CD4-positive, alpha-beta T cell treated with Interleukin-12 subunit alpha and Interleukin-12 subunit beta, for 1 hour (primary cell): Measurements from ENCODE around the gene C2CD4D.
"Not testable (repeated sequence)": the region's sequence is repeated elsewhere in the genome, so short reads cannot be mapped to it uniquely, and the experiment has no call there.

Source experiments
- DNase-seq: peaks from one replicate; pipeline ENCODE4 v3.0.0-alpha.2; 2020

C2CD4D gene

DNA sequence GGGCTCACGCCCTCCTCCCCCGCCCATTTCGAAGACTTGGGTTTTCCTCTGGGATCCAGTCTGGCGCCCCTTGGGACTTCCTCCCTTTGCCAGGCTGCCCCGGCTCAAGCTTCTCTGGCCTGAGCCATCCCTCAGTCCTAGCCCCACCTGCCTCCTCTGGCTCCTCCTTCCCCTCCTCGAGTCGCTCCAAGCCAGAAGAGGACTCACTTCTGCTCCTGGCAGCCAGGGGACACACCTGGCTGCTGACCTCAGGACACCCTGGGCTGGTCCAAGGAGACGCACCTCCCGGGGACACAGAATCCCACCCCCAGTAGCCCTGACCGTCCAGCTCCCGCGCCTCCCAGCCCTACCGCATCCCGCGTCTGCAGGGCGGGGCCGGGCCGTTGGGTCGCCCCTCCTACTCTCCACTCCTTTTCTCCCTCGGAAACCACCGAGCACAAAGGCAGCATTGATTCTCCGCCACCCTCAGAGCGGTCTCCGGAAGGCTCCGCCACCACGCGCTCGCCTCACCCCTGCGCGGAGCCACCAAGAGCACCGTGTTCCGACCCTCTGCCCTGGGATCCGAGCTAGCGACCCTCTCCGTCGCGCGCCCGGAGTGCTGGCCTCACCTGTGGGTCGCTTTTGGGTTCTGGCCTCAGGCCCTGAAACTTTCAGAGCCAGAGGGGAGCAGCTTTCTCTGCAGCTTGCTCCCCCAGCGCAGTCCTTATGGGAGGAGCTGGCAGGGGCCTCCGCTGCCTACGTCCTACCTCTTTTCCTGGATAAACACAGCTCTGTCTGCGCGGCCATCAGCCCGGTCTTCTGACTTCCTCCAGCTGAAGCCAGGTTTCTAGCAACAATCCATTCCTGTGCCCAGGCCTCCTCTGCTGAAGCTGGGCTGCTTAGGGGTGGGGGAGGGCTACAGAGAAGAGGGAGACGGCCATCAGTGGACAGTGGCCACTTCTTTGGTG lies at the start of gene C2CD4D:
C2CD4D (minus strand) TSS at position 364 of the 947 bp plus-strand sequence. CDS start 831 bp downstream, outside the sequence.
- peak; percentile 83 for DNase-seq

GRCh38 chr1:151888972-151889570 lies 49.5 kb upstream of the C2CD4D start:
- peak; percentile 54 for DNase-seq

- DNase-seq = no peak
Measured at GRCh38 chr1:151887028-151887427, 47.4 kb upstream of the C2CD4D start.

DNA sequence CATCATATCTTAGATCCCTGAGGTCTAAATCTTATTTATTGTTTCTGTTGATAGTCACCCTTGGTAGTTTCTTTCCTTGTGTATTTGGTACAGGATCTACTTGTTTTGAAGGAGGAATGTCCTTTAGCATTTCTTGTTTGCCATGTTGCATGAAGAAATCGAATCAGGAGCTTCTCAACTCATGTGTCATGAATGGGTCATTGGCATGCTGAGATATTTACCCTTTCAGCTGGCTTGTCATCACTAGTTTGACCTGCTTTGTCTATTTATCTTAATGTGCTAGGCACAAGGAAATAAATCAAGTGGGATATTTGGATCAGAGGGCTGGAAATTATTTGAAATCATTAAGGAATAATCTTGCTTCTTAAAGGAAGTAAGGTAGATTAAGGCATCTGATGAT lies 45.9 kb upstream of the C2CD4D start:
- no peak for DNase-seq

GRCh38 chr1:151884879-151885278 lies 45.3 kb upstream of the C2CD4D start:
- not testable (repeated sequence) for DNase-seq

- not testable (repeated sequence) for DNase-seq
Measured at GRCh38 chr1:151884445-151884844, 44.8 kb upstream of the C2CD4D start.

DNA sequence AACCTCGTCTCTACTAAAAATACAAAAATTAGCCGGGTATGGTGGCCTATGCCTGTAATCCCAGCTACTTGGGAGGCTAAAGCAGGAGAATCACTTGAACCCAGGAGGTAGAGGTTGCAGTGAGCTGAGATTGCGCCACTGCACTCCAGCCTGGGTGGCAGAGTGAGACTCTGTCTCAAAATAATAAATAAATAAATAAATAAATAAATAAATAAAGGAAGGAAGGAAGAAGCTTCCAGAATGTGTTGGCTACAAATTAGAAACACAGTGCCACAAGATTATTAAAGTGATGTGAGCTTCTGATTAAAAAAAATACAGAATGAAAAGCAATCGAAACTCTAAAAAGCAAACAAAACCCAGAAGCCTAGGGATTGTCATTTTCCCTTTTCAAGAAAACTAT lies 44.3 kb upstream of the C2CD4D start:
- not testable (repeated sequence) for DNase-seq

GRCh38 chr1:151882918-151883317 lies 43.3 kb upstream of the C2CD4D start:
- not testable (repeated sequence) for DNase-seq

- DNase-seq = no peak
Measured at GRCh38 chr1:151882466-151882865, 42.8 kb upstream of the C2CD4D start.

DNA sequence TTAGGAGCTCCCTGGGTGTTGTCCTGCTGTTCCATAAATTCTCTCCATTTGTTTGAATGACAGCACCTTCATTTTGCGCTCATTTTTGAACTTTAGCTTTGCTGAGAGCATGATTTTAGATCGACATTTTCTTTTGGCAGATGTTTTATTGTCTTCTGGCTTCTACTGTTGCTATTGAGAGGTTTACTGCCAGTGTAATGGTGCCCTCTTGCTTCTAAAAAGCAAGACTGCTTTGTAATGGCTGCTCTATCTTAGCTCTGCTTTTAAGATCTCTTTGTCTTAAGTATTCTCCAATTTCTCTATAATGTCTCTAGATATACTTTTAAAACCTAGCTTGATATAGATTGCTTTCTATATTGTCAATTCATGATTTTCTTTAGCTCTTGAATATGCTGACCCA lies 41.9 kb upstream of the C2CD4D start:
- DNase-seq = no peak

DNA sequence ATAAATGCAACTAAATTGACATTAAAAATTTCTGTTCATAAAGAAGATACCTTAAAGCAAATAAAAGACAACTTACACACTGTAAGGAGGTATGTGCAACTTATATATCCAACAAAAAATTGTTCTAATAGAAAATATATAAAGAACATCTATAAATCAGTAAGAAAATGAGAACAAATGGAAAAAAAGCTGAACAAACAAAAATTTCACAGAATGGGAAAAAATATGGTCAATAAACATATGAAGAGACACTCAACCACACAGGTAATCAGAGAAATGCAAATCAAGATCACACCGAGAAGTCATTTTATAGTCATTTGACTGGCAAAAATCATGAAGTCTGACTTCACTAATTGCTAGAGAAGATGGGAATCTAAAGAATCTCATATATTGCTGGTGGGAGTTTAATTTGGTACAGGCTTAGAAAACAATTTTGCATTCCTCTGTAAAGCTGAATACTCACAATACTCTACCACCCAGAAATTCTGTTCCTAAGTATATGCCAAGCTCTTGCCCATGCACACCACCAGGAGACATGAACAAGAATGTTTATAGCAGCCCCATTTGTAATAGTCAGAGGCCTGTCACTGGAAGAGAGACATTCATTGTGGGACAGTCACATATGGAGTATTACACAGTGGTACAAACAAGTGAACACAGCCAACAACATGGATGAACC lies 35.9 kb upstream of the C2CD4D start:
- no peak for DNase-seq

DNA sequence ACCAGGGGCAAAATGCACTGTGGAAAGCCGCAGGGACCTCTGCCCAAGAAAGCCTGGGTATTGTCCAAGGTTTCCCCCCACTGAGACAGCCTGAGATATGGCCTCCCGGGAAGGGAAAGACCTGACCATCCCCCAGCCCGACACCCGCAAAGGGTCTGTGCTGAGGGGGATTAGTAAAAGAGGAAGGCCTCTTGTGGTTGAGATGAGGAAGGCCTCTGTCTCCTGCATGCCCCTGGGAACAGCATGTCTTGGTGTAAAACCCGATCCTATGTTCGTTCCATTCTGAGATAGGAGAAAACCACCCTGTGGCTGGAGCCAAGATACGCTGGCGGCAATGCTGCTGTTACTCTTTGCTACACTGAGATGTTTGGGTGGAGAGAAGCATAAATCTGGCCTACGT lies 33.2 kb upstream of the C2CD4D start:
- not testable (repeated sequence) for DNase-seq

DNA sequence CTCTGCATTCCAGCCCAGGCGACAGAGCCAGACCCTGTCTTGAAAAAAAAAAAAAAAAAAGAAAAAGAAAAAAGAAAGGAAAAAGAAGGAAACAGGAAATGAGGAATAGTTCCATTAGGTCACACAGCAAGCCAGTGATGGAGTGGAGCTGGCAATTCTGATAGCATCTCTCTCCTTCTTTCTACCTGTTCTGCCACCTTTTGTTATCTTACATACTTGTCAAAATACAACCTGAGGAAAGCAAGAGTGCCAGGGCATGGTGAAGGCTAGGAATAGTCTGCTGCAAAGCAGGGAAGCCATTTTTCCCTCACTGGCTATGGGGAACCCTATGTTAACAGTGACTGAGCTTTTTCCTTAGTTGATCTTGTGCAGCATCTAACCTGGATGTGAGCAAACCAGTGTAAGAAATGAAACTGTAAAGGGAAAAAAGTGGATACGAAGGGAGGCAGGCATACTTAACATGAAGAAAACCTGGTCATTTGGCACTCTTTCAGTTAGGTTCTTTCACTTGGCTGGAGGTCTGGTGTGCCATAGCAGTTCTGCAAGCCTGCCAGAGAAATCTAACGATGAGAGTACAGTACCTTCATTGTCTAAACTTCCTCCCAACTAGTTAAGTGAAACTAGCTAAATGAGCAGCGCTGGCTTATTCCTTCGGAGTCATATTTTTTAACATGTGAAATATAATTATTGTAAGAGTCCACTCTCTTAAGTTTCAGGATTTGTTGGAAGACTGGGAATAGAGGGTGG lies 31.8 kb upstream of the C2CD4D start:
- no peak for DNase-seq

DNA sequence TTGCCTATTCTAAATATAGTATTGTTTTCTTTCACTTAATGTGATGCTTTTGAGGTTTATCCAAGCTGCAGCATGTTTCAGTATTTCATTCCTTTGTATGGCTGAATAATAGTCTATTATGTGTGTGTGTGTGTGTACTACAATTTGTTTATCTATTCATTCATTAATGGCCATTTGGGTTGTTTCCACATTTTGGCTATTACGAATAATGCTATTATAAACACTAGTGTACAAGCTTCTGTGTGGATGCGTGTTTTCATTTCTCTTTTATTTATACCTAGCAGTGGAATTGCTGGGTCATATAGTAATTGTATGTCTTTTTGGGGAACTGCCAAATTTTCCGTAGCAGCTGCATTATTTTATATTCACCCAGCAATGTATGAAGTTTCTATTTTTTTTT lies 28.9 kb upstream of the C2CD4D start:
- no peak for DNase-seq

- DNase-seq = no peak
Measured at GRCh38 chr1:151867765-151868411, 28.3 kb upstream of the C2CD4D start.

- DNase-seq = no peak
Measured at GRCh38 chr1:151867321-151867720, 27.7 kb upstream of the C2CD4D start.

DNA sequence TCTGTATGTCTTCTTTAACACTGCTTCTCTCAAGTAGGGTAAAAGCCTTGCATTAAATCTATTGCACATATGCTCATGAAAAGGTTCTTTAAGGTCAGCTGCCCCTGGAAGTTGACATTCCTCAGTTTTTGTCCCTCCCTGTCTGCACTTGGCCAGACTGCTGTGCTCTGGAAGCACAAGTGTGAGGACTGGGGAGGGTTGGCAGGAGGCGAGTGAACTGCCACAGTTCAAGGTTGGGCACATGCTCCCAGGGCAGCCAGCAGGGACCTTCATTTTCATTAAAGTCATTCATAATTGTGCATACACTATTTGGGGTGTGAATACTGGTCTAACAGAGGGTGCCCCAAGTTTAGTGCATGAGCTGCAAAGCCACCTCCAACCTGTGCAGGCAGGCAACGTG lies 24.8 kb upstream of the C2CD4D start:
- no peak for DNase-seq

GRCh38 chr1:151862604-151863003 lies 23.0 kb upstream of the C2CD4D start:
- DNase-seq = no peak

GRCh38 chr1:151860504-151861187 lies 21.0 kb upstream of the C2CD4D start:
- DNase-seq = no peak

- no peak for DNase-seq
Measured at GRCh38 chr1:151859891-151860293, 20.3 kb upstream of the C2CD4D start.

DNA sequence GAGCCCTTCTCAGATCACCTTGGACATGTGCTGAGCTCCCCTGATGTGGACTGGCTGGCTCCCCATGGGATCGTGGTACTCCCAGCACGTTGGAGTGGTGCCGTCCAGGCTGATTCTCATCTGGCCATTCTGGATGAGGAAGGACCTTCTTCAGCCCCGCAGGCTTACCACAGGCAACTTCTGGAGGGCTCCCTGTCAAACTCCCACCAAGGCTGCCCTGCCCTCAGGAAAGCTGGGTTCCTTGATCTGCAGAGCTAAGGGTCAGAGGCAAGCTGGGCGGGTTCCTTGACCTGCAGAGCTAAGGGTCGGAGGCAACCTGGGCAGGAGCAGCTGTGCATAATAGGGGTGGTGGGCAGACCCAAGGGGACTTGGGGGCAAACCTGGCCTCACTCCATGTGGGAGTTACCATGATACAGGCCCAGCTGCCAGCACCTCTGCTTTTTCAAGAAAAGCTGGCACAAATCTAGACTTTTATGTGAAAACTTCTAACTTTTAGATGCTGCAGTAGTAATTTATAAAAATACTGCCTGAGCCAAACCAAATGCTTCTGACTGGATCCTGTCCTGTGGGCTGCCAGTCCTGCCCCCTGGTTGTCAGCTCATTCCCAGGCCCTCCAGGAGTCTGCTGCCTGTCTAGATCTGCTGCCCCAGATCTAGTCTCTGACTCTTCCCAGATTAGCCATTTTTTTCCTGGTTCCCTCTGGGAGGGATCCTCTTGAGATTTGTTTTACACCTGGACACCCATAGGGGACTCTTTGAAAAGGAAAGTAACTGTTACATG lies 19.5 kb upstream of the C2CD4D start:
- no peak for DNase-seq
